HepG2 (cell line): ENCODE results near the gene DPEP3. TPM values are rescaled to one million over a fixed set of nuclear protein-coding genes. Genes with fewer than 3 reads are reported as not detected.

ENCODE experiments used
- ASH2L ChIP-seq: fragments of 300-600, 200-600 bp; sonication (generic); IDR thresholded peaks from 2 replicates; pipeline ENCODE4 v1.7.0; 2017; ENCODE audit warnings: low read depth, mild to moderate bottlenecking, moderate library complexity, mixed read lengths, low read length; ENCODE audit not compliant: insufficient read length
- CBX1 ChIP-seq: IDR thresholded peaks from one replicate; pipeline ENCODE4 v1.6.1; 2016; ENCODE audit warnings: antibody characterized with exemption, low read depth
- CSRNP1 ChIP-seq: sonication (generic); formaldehyde crosslinking; IDR thresholded peaks from 2 replicates; pipeline ENCODE4 v1.8.1; 2023; ENCODE audit warnings: mild to moderate bottlenecking, missing genetic modification reagents
- DR1 ChIP-seq: sonication (generic); formaldehyde crosslinking; IDR thresholded peaks from 2 replicates; pipeline ENCODE4 v1.8.0; 2021; ENCODE audit warnings: mild to moderate bottlenecking, missing genetic modification reagents, inconsistent platforms
- HMGXB4 ChIP-seq, 2 experiments: sonication (generic) in 1 of 2; formaldehyde crosslinking in 1 of 2; IDR thresholded peaks; 2 replicates each; pipeline versions ENCODE4 v1.4.0 to v1.6.1; 2018 to 2020; ENCODE audit warnings: missing genetic modification reagents in 2 of 2, borderline replicate concordance in 1 of 2, low read depth in 1 of 2, mild to moderate bottlenecking in 1 of 2, missing biosample characterization in 1 of 2
- HNRNPH1 ChIP-seq: fragments of 200-400 bp; formaldehyde crosslinking; optimal IDR thresholded peaks from 2 replicates; pipeline ENCODE3; 2017; ENCODE audit warnings: mild to moderate bottlenecking, low read depth, low read length
- NFIC ChIP-seq: IDR thresholded peaks from 2 replicates; pipeline ENCODE4 v1.6.1; 2012; ENCODE audit warnings: mild to moderate bottlenecking, low read length, inconsistent platforms
- NONO ChIP-seq, 2 experiments: fragments of 450-650 bp in 1 of 2; sonication (generic) in 1 of 2; formaldehyde crosslinking in 1 of 2; IDR thresholded peaks in 1 of 2; conservative IDR thresholded peaks in 1 of 2; 2 replicates each; pipeline versions ENCODE4 v1.6.1 to v1.8.0; 2017 to 2022; ENCODE audit warnings: mild to moderate bottlenecking in 1 of 2, missing genetic modification reagents in 1 of 2, moderate library complexity in 1 of 2
- PCBP1 ChIP-seq: fragments of 200-400 bp; formaldehyde crosslinking; IDR thresholded peaks from 2 replicates; pipeline ENCODE4 v1.6.1; 2017; ENCODE audit warnings: mild to moderate bottlenecking, low read depth, low read length, borderline replicate concordance
- PCBP2 ChIP-seq: fragments of 200-400 bp; formaldehyde crosslinking; optimal IDR thresholded peaks from 2 replicates; pipeline ENCODE3; 2018; ENCODE audit warnings: low read length, low read depth; ENCODE audit not compliant: poor library complexity, severe bottlenecking
- SOX13 ChIP-seq, 3 experiments: fragments of 450-650 bp in 1 of 3; sonication (generic) in 1 of 3; formaldehyde crosslinking in 1 of 3; IDR thresholded peaks in 2 of 3; conservative IDR thresholded peaks in 1 of 3; 2 replicates each; pipeline versions ENCODE4 v1.5.0 to v1.6.1; 2016 to 2020; ENCODE audit warnings: antibody characterized with exemption in 1 of 3, mild to moderate bottlenecking in 1 of 3, missing compliant biosample characterization in 1 of 3, missing genetic modification reagents in 1 of 3, moderate library complexity in 1 of 3
- SRF ChIP-seq: IDR thresholded peaks from 2 replicates; pipeline ENCODE4 v1.6.1; 2011; ENCODE audit warnings: mild to moderate bottlenecking, low read depth, low read length, moderate library complexity
- TSC22D2 ChIP-seq: sonication (generic); formaldehyde crosslinking; IDR thresholded peaks from 2 replicates; pipeline ENCODE4 v1.5.1; 2020; ENCODE audit warnings: missing genetic modification reagents, mild to moderate bottlenecking, borderline replicate concordance
- ZGPAT ChIP-seq: IDR thresholded peaks from 2 replicates; pipeline ENCODE4 v1.6.1; 2016; ENCODE audit warnings: mild to moderate bottlenecking
- ZNF816 ChIP-seq: sonication (generic); formaldehyde crosslinking; IDR thresholded peaks from 2 replicates; pipeline ENCODE4 v1.8.0; 2022; ENCODE audit warnings: missing genetic modification reagents, mild to moderate bottlenecking, borderline replicate concordance
- polyA plus RNA-seq, 8 experiments: library from polyadenylated mRNA; depleted of rRNA in 3 of 8; stranded (reverse) in 7 of 8; unstranded in 1 of 8; fragments of >200 nt; fragmentation: Illumina TruSeq in 4 of 8; extraction: Trizol in 4 of 8; gene quantifications; 2 replicates each; pipeline versions ENCODE4 v1.2.1 to v1.2.3, GENCODE V29; 2011 to 2016; ENCODE audit warnings: low read depth in 4 of 8, missing spikeins in 1 of 8, mixed read lengths in 1 of 8; ENCODE audit not compliant: insufficient read depth in 1 of 8
- total RNA-seq, 5 experiments: library from RNA; depleted of rRNA; stranded (reverse); fragments of >200 nt; fragmentation: Illumina TruSeq; extraction: Trizol; gene quantifications; 2 replicates each; pipeline ENCODE4 v1.2.3, GENCODE V29; 2016; ENCODE audit warnings: low read depth in 1 of 5
- TF ChIP-seq, protein P1 (sequence below): sonication (generic); formaldehyde crosslinking; IDR thresholded peaks from 2 replicates; pipeline ENCODE4 v1.4.0; 2020; ENCODE audit warnings: mild to moderate bottlenecking, missing genetic modification reagents, borderline replicate concordance

Gene DPEP3
- total and polyA plus RNA-seq, 2 of the 13 experiments (the other 11 are each of a cell fraction or from before 2014, with no cell fraction given), result not detected

- TF ChIP-seq, protein P1, sequence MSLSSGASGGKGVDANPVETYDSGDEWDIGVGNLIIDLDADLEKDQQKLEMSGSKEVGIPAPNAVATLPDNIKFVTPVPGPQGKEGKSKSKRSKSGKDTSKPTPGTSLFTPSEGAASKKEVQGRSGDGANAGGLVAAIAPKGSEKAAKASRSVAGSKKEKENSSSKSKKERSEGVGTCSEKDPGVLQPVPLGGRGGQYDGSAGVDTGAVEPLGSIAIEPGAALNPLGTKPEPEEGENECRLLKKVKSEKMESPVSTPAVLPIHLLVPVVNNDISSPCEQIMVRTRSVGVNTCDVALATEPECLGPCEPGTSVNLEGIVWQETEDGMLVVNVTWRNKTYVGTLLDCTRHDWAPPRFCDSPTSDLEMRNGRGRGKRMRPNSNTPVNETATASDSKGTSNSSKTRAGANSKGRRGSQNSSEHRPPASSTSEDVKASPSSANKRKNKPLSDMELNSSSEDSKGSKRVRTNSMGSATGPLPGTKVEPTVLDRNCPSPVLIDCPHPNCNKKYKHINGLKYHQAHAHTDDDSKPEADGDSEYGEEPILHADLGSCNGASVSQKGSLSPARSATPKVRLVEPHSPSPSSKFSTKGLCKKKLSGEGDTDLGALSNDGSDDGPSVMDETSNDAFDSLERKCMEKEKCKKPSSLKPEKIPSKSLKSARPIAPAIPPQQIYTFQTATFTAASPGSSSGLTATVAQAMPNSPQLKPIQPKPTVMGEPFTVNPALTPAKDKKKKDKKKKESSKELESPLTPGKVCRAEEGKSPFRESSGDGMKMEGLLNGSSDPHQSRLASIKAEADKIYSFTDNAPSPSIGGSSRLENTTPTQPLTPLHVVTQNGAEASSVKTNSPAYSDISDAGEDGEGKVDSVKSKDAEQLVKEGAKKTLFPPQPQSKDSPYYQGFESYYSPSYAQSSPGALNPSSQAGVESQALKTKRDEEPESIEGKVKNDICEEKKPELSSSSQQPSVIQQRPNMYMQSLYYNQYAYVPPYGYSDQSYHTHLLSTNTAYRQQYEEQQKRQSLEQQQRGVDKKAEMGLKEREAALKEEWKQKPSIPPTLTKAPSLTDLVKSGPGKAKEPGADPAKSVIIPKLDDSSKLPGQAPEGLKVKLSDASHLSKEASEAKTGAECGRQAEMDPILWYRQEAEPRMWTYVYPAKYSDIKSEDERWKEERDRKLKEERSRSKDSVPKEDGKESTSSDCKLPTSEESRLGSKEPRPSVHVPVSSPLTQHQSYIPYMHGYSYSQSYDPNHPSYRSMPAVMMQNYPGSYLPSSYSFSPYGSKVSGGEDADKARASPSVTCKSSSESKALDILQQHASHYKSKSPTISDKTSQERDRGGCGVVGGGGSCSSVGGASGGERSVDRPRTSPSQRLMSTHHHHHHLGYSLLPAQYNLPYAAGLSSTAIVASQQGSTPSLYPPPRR (CRISPR knock-in tag), result 0 out of 2 replicates have a peak, but pooled peaks have one; percentile 37
- peak; percentile 77; the same call in 1 of the 2 replicates for TF ChIP-seq ZNF816 (CRISPR knock-in tag)
- peak; percentile 49 to 74; a peak in 2 of 4 replicates for TF ChIP-seq HMGXB4 (CRISPR knock-in tag; IDR thresholded peaks at IDR 0.05; ENCODE audit: borderline replicate concordance in 1 of 2, low read depth in 1 of 2)
- peak; percentile 64 for TF ChIP-seq CBX1
- no peak for TF ChIP-seq NFIC
- peak; percentile 83 for TF ChIP-seq ASH2L
- no peak for TF ChIP-seq PCBP2
- TF ChIP-seq SOX13 (IDR thresholded peaks at IDR 0.05), result no peak
- peak in 1 of 2 experiments; percentile 61; a peak in 2 of 4 replicates for TF ChIP-seq SOX13 (CRISPR knock-in tag; conservative IDR thresholded peaks at IDR 0.05 in 1 of 2, IDR thresholded peaks at IDR 0.05 in 1 of 2)
- 0 out of 2 replicates have a peak, but pooled peaks have one; percentile 65 for TF ChIP-seq TSC22D2 (CRISPR knock-in tag)
- TF ChIP-seq NONO (IDR thresholded peaks at IDR 0.05), result no peak
- peak; percentile 60 for TF ChIP-seq NONO (CRISPR knock-in tag; conservative IDR thresholded peaks at IDR 0.05)
- peak; percentile 66 for TF ChIP-seq DR1 (CRISPR knock-in tag)
- peak; percentile 99 for TF ChIP-seq PCBP1
- peak; percentile 43; the same call in 1 of the 2 replicates for TF ChIP-seq CSRNP1
- TF ChIP-seq HNRNPH1, result no peak
- TF ChIP-seq ZGPAT (CRISPR knock-in tag), result peak; percentile 95
- TF ChIP-seq SRF, result no peak
Measured at GRCh38 chr16:67968400-67969253, 11.7 kb downstream of the DPEP3 start, which contains the start of gene SLC12A4 (continued).
